ENCODE measurements around the gene ARHGAP32. TPM values are rescaled to one million over a fixed set of nuclear protein-coding genes. Genes with fewer than 3 reads are reported as not detected.

The ARHGAP32 gene
- total RNA-seq, 1 experiment from 2014 or later, result 7.9 TPM

DNA sequence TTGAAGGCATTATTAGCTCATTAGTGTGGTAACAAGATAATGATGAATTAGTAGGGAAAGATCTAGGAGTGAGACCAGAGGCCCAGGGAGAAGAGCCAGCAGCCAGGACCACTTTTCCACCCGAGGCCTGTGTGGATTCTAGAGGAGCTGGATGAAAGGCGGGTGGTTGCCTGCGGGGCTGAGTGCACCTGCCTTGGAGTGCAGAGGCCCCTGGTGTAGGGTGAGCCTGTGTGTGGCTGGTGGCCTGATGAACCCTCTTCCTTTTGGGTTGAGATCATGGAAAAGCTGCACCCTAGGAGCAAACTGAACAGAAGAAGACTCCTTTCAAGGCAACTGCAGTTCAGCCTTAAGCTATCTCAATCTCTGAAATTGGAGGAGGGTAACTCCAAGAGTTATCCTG is 243.5 kb downstream of the ARHGAP32 start:
- Histone ChIP-seq H3K36me3 (no peaks in the 10 kb centered on the region), H3K9me3 (replicated peaks) (no peaks in the 10 kb centered on the region), H3K4me3 (no peak overlapping the region), H3K4me1 (no peaks in the 10 kb centered on the region), H3K27me3 (no peaks in the 10 kb centered on the region), H3K27ac (no peak overlapping the region)
- peak; percentile 53 to 72 for DNase-seq

DNA sequence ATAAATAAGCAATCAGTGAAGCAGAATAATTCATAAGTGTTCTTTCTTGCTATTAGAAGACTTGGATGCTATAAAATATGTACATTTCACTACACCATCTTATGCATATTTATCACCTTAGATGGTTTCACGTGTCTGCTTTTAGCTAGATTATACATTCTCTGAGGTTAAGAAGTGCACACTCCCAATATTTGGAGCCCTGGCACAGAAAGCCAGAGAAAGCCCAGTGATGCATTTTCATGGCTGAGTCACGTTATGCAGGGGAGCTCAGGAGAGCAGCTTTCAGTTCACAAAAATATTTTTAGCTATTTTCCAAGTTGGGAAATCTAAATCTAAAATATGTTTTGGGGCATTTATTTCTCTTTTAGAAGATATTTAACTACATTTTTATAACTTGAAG is 244.4 kb downstream of the ARHGAP32 start:
- H3K9me3 ChIP-seq (replicated peaks), result no peaks in the 10 kb centered on the region
- no peaks in the 10 kb centered on the region for H3K4me1 ChIP-seq
- DNase-seq, result no peak
- no peaks in the 10 kb centered on the region for H3K27me3 ChIP-seq
- H3K4me3 ChIP-seq, result no peak overlapping the region
- no peaks in the 10 kb centered on the region for H3K36me3 ChIP-seq
- no peak overlapping the region for H3K27ac ChIP-seq

DNA sequence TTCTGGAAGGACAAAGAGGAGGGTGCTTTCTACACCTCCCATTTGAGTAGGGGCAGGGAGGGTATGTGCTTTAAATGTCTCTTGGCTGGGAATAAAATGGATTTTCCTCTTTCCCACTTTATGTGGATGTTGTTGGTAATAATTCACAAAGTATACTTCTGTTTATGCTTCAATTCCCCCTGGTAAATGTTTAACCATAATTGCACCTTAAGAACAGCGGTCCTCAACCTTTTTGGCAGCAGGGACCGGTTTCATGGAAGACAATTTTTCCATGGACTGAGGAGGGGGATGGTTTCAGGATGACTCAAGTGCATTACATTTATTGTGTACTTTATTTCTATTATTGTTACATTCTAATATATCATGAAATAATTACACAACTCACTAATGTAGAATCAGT is 245.5 kb downstream of the ARHGAP32 start:
- H3K27ac ChIP-seq, result no peak overlapping the region
- H3K4me1 ChIP-seq, result no peaks in the 10 kb centered on the region
- H3K9me3 ChIP-seq (replicated peaks), result no peaks in the 10 kb centered on the region
- no peak for DNase-seq
- no peaks in the 10 kb centered on the region for H3K27me3 ChIP-seq
- no peak overlapping the region for H3K4me3 ChIP-seq
- H3K36me3 ChIP-seq, result no peaks in the 10 kb centered on the region

DNA sequence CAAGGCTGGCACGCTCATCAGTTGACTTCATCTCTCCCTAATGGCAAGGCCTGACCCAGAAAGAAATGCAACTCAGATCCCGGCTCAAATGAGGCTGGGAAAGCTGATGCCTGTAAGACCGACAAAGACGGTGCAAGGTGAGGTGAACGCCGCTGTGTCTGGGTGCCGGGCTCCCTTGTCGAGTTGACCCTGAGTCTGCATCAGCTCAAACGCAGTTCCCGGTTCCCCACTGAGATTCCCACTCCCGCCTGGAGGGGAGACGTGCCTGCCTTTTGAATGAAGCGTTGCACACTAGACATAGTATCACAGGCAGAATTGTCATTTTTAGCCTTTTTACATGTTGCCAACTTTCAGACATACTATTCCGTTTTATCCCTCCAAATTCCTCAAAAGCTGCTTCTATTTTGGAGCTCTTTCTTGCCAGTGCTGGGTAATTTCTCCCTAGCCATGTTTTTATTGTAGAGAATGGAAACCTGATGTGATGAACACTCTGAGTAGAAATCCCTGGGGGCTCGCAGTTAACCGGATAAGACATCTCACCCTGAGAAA is 248.6 kb downstream of the ARHGAP32 start:
- no peaks in the 10 kb centered on the region for H3K9me3 ChIP-seq (replicated peaks)
- H3K27ac ChIP-seq, result no peak overlapping the region
- no peak overlapping the region for H3K4me3 ChIP-seq
- no peak for DNase-seq
- no peaks in the 10 kb centered on the region for H3K27me3 ChIP-seq
- peaks cover 28% of the 10 kb centered on the region for H3K4me1 ChIP-seq
- no peaks in the 10 kb centered on the region for H3K36me3 ChIP-seq

DNA sequence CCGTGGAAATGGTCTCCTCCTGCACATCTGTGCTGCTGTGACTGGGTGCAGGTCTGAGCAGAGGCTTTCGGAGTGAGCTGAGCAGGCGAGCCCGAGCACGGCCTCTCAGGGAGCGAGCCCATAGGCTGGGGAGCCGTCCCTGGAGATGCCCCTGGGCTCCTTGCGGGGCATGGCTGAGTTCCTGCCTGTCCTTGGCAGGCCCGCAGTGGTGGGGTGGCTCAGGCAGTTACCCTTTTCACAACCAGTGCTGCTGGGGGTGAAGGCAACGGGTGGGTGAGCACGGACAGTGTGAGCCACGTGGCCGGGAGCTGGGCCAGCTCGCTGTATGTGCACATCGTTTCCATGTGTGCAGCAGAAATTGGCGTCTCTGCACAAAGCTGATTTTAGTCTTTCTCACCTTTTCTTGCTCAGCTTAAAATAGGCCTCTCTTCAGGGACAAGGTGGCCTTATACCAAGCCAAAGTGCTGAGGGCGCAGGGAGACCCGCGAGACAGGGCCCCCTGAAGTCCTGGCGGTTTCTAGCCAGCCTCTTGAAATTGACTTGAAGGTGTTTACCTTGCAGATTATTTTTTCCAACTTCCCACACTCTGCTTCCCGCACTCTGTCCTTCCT is 249.2 kb downstream of the ARHGAP32 start, which contains the start of gene TP53AIP1:
Gene TP53AIP1 (minus strand): TSS at position 55 of the 611 bp plus-strand sequence. CDS start 5,053 bp downstream, outside the sequence.
- no peak within 1 kb of the TSS for H3K27ac ChIP-seq
- no peaks in the 10 kb centered on the region for H3K9me3 ChIP-seq (replicated peaks)
- H3K4me1 ChIP-seq, result peaks cover 29% of the 10 kb centered on the region
- DNase-seq, result no peak
- H3K4me3 ChIP-seq, result no peak within 1 kb of the TSS
- no peaks in the 10 kb centered on the region for H3K36me3 ChIP-seq
- no peaks in the 10 kb centered on the region for H3K27me3 ChIP-seq

DNA sequence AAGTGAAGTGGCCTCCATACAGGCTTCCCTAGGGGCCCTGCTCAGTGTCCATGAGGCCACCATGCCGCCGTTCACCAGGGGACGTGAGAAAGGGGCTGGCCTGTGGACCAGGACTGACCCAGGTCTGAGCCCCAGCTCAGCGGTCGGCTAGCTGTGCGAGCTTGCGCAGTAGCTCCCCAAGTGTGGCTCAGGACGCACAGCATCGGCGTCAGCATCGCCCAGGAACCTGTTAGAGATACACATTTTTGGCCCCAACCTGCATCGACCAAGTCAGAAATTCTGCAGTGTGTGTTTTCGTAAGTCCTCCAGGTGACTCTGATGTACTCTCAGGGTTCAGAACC is 249.9 kb downstream of the ARHGAP32 start:
- no peak for DNase-seq
- no peaks in the 10 kb centered on the region for H3K9me3 ChIP-seq (replicated peaks)
- H3K4me3 ChIP-seq, result no peak overlapping the region

DNA sequence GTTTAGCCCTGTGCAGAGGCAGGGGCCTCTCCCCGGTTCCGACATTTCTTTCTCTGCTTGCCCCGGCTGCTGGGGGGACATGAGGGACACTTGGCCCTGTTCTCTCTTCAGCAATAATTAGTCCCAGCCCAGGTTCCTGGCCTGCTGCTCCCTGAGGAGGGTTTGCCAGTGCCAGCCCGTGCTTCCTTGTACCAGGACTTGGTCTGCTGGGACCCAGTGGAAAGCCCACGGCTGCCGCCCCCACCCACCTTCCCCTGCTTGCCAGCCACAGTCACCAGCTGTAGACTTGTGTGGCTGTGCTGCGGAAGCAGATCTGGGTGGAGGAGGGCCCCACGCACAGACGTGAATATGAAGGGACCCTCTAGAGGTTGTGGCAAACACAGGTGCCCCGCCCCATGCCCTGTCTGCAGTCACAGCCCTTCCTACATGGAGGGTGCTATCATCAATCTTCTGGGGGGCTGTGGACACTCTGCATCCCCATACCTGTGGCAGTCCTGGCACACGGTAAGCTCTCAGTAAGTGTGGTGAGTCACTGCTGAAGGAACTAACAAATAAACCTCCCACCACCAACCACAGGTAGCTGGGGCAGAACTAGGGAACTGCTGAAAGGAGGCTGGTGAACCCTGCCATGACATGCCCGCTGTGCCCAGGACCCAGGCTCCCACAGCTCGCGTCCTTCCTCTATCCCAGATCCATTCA is 250.4 kb downstream of the ARHGAP32 start:
- H3K27me3 ChIP-seq, result no peaks in the 10 kb centered on the region
- no peaks in the 10 kb centered on the region for H3K36me3 ChIP-seq
- no peak for DNase-seq
- no peak overlapping the region for H3K27ac ChIP-seq
- H3K4me1 ChIP-seq, result peaks cover 35% of the 10 kb centered on the region
- H3K9me3 ChIP-seq (replicated peaks), result no peaks in the 10 kb centered on the region
- H3K4me3 ChIP-seq, result no peak overlapping the region

More for the DNA sequence above, 249.9 kb downstream of the ARHGAP32 start:
- Histone ChIP-seq H3K4me1 (peaks cover 35% of the 10 kb centered on the region), H3K27ac (no peak overlapping the region), H3K27me3 (no peaks in the 10 kb centered on the region), H3K36me3 (no peaks in the 10 kb centered on the region)

DNA sequence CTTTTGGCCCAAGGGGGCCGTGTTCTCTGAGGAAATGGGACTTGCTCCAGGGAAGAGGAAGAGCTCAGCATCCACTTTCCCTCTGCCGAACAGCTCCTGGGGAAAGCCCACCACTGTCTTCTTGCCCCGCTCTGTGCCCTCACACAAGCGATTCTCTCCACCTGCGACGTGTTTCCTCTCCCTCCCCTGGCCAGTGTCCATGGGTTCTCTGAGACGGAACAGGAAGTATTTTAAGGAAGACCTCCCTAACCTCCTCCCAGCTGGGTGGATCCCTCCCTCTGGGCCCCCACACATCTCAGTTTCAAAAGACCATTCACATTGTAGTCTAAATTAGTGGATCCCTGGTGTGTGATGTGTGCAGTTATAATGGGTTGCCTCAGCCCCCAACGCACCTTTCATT is 251.0 kb downstream of the ARHGAP32 start:
- Histone ChIP-seq H3K36me3 (no peaks in the 10 kb centered on the region), H3K4me3 (peak overlapping the region; percentile 5; the same call in 1 of the 2 replicates), H3K27ac (peak overlapping the region; percentile 73), H3K4me1 (peaks cover 35% of the 10 kb centered on the region), H3K9me3 (replicated peaks) (no peaks in the 10 kb centered on the region), H3K27me3 (no peaks in the 10 kb centered on the region)
- no peak for DNase-seq

DNA sequence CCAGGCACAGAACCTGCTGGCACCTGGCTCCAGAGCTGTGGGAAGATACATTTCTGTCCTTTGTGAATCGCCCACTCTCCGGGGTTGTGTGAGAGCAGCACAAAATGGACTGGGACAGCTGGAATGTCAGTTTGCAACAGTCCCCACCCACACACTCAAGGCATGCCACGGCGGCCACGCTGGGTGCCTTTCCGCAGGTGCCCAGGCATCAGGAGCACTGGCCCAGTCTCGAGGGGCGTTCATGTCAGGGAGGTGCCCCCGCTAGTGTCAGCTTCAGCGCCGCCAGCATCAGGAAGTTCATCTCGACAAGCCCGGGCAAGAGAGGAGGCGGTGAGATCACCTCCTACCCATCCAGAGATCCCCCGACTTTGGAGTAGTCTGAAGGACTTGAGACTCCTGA is 251.5 kb downstream of the ARHGAP32 start:
- H3K4me3 ChIP-seq, result peak overlapping the region; percentile 5
- DNase-seq, result peak; percentile 32 to 55
- no peaks in the 10 kb centered on the region for H3K27me3 ChIP-seq
- no peaks in the 10 kb centered on the region for H3K36me3 ChIP-seq
- peak overlapping the region; percentile 73 for H3K27ac ChIP-seq
- peaks cover 35% of the 10 kb centered on the region for H3K4me1 ChIP-seq
- no peaks in the 10 kb centered on the region for H3K9me3 ChIP-seq (replicated peaks)

DNA sequence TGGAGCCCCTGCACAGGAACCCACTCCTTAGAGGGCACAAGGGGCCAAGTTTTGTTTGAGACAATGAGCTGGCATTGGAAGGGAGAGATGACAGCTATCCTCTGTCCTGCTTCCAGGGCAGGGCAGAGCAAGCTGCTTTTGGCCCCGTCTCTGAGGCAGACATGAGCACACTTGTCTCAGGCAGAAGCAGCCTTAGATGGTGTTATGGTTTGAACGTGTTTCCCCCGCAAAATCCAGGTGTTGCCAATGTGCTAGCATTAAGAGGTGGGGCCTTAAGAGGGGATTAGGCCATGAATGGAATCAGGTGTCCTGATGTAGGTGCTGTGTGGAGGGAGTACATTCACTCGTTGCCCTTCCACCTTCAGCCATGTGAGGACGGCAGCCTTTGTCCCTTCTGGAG is 252.0 kb downstream of the ARHGAP32 start:
- DNase-seq, result no peak
- Histone ChIP-seq H3K4me1 (peaks cover 35% of the 10 kb centered on the region), H3K9me3 (replicated peaks) (no peaks in the 10 kb centered on the region), H3K4me3 (peak overlapping the region; percentile 5), H3K27ac (peak overlapping the region; percentile 73), H3K36me3 (no peaks in the 10 kb centered on the region), H3K27me3 (no peaks in the 10 kb centered on the region)

DNA sequence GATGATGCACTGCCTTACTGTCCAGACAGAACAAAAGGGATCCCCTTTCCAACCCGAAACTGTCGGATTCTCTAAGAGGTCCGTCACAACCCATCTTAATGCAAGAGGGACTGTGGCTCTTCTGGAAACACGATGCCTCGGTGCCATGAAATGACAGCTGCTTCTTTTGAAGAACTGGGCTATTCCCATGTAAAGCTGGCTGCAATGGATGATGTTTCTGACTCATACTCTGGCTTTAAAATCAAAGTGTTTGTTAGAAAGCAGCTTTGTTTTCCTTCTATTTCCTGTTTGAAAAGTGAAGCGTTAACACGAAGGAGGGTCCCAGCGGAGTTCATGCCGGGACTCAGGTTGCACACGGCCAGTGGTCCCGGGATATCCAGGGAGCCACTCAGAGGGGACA is 252.5 kb downstream of the ARHGAP32 start:
- Histone ChIP-seq H3K36me3 (no peaks in the 10 kb centered on the region), H3K9me3 (replicated peaks) (no peaks in the 10 kb centered on the region), H3K27ac (peak overlapping the region; percentile 73), H3K4me3 (peak overlapping the region; percentile 5), H3K27me3 (no peaks in the 10 kb centered on the region), H3K4me1 (peaks cover 35% of the 10 kb centered on the region)
- peak; percentile 59 to 86 for DNase-seq

DNA sequence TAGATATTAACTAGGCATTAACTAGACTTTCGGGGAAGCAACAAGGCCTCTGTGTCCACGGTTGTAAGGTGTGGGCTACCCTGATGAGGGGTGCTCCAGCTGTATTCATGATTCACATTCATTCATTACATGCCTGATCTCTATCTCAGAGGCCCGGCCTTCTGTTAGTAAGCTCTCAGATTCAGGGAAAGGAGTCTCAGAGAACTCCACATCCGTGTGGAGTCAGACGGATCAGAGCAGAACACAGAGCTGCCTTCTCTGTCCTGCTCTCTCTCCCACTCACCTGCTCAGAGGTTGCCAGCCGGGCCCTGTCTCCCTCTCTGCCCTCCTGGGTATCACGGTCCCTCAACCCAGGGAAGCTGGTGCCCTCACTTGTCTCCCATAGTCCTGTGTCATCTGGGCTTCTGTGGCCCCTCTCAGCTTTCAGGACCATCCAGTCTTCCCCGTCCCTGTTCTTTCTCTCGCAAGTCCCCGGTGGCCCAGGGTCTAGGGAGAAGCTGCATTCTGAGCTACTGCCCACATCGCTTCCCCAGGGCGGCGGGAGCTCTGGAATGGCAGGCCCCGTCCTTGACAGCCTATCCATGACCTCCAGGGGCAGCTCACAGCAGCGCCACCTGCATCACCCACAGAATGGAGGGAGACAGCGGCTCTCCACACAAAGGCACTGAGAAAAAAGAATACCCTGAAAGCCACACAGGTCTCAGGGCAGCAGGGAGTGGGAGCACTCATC is 253.8 kb downstream of the ARHGAP32 start:
- Histone ChIP-seq H3K9me3 (replicated peaks) (no peaks in the 10 kb centered on the region), H3K27ac (no peak overlapping the region), H3K27me3 (no peaks in the 10 kb centered on the region), H3K36me3 (no peaks in the 10 kb centered on the region), H3K4me1 (peaks cover 44% of the 10 kb centered on the region), H3K4me3 (no peak overlapping the region)
- DNase-seq, result no peak

DNA sequence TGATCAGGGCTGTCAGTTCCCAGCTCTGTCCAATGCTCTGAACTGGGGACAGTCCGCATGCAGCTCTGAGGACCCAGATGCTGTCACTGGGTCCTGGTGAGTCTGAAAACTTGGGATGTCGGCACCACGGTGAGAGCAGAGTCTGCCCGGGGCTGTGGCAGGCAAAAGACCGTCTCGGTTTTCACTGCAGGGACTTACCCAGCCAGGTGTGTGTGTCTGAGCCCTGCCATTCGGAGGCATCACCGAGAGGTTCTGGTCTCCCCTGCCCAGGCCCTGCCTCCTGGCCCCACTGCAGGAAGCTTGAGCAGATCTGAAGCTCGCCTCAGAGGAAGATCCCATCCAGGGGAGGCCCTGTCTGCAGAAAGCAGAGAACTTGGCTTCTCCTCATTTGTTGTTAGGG is 254.6 kb downstream of the ARHGAP32 start:
- H3K4me3 ChIP-seq, result no peak overlapping the region
- no peaks in the 10 kb centered on the region for H3K27me3 ChIP-seq
- no peak for DNase-seq
- no peak overlapping the region for H3K27ac ChIP-seq
- H3K9me3 ChIP-seq (replicated peaks), result no peaks in the 10 kb centered on the region
- peaks cover 52% of the 10 kb centered on the region for H3K4me1 ChIP-seq
- no peaks in the 10 kb centered on the region for H3K36me3 ChIP-seq

DNA sequence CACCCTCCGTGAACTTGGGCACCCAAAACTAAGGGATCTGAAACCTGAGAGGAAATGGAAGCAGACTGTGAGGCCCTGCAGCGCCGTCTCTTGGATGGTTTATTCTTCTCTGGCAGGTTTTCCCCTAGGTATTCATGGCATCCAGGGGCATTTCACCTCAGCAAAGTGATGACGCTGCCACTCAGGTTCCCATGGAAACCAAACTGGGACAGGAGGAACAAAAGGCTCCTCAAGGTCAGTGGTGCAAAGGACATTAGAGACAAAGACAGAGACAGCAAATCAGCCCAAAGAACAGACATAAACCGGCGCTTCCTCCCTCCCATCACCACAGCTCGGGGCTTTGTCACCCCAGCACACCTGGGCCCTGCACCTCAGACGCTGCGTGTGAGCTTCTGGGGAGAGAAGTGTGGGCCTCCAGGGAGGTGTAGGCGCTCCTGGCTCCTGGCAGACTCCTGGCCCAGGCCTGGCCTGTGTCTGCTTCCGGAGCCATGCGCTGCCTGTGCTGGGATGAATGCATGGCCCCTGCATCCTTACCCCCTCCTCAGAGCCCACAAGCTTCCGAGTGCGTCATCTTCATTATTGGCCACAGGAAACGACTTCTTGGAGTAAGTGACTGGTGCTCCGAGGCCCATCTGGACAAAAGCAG is 255.4 kb downstream of the ARHGAP32 start:
- Histone ChIP-seq H3K9me3 (replicated peaks) (no peaks in the 10 kb centered on the region), H3K4me1 (peaks cover 58% of the 10 kb centered on the region), H3K27ac (no peak overlapping the region), H3K27me3 (no peaks in the 10 kb centered on the region), H3K4me3 (no peak overlapping the region), H3K36me3 (no peaks in the 10 kb centered on the region)
- no peak for DNase-seq

DNA sequence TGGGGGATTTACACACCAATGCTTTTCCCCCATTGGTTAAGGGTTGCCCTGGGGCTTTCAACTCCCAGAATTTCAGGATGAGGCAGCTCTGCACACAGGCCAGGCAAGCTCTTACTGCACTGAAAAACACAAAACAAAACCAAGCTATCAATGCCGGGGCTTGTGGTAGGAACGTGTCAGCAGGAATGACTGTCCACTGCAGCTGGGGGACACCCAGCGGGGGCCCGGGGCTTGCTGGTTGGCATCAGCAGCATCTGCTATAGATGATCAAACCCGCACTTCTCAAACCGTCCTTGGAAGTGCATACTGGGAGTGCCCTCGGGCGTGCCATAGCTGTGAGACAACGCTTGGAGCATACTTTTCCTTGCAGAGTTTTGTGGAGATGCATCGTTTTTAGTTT is 257.2 kb downstream of the ARHGAP32 start:
- no peak overlapping the region for H3K27ac ChIP-seq
- no peak for DNase-seq
- H3K9me3 ChIP-seq (replicated peaks), result no peaks in the 10 kb centered on the region
- no peak overlapping the region for H3K4me3 ChIP-seq
- no peaks in the 10 kb centered on the region for H3K36me3 ChIP-seq
- peaks cover 52% of the 10 kb centered on the region for H3K4me1 ChIP-seq
- no peaks in the 10 kb centered on the region for H3K27me3 ChIP-seq

All from SJCRH30 (cell line).